ENCODE results near the gene CPVL. TPM values are rescaled to one million over a fixed set of nuclear protein-coding genes. Genes with fewer than 3 reads are reported as not detected.

Gene CPVL
- total RNA-seq, 4 donors from 2014 or later = 3.1 to 17.5 (median 11.5) TPM

- Histone ChIP-seq H3K27me3 (no peaks in the 10 kb centered on the region), H3K4me3 (no peak overlapping the region), H3K9me3 (peaks cover 0 to 10% (median 4%) of the 10 kb centered on the region in 4 donors), H3K27ac (no peak overlapping the region), H3K36me3 (no peaks in the 10 kb centered on the region), H3K4me1 (no peaks in the 10 kb centered on the region)
- TF ChIP-seq POLR2A (IDR thresholded peaks at IDR 0.05) (no peak), CTCF (IDR thresholded peaks at IDR 0.05) (no peak), EP300 (IDR thresholded peaks at IDR 0.05) (no peak)
- no peak for DNase-seq (ENCODE audit: low spot score in 2 of 2)
- 55 to 59% methylated on average over 3 of the region's 3 CpGs for WGBS, 2 donors
Observed at GRCh38 chr7:29063236-29063635, 83.1 kb downstream of the CPVL start.

GRCh38 chr7:29053105-29053872, 93.0 kb downstream of the CPVL start:
- Histone ChIP-seq H3K4me3 (no peak overlapping the region), H3K27ac (no peak overlapping the region), H3K9me3 (peaks cover 0 to 16% (median under 1%) of the 10 kb centered on the region in 4 donors), H3K36me3 (no peaks in the 10 kb centered on the region), H3K4me1 (no peaks in the 10 kb centered on the region), H3K27me3 (no peaks in the 10 kb centered on the region)
- TF ChIP-seq CTCF (IDR thresholded peaks at IDR 0.05) = no peak
- TF ChIP-seq EP300 (IDR thresholded peaks at IDR 0.05) = no peak
- TF ChIP-seq POLR2A (IDR thresholded peaks at IDR 0.05) = no peak
- no peak for DNase-seq (ENCODE audit: low spot score in 2 of 2)

- H3K4me3 ChIP-seq = no peak overlapping the region
- 93 to 95% methylated on average over 2 of the region's 2 CpGs for WGBS, 2 donors
Observed at GRCh38 chr7:29046978-29047377, 99.4 kb downstream of the CPVL start.

GRCh38 chr7:29045258-29046086, 100.9 kb downstream of the CPVL start:
- Histone ChIP-seq H3K27ac (no peak overlapping the region), H3K9me3 (no peaks in the 10 kb centered on the region), H3K36me3 (no peaks in the 10 kb centered on the region), H3K4me1 (peaks cover 0 to 15% (median 0%) of the 10 kb centered on the region in 4 donors), H3K4me3 (no peak overlapping the region), H3K27me3 (no peaks in the 10 kb centered on the region)
- TF ChIP-seq CTCF (IDR thresholded peaks at IDR 0.05) (no peak), POLR2A (IDR thresholded peaks at IDR 0.05) (no peak), EP300 (IDR thresholded peaks at IDR 0.05) (no peak)
- DNase-seq (ENCODE audit: low spot score in 2 of 2) = no peak
- 76 to 79% methylated on average over 4 of the region's 4 CpGs for WGBS, 2 donors

More at GRCh38 chr7:29046978-29047377, 99.4 kb downstream of the CPVL start:
- H3K36me3 ChIP-seq = no peaks in the 10 kb centered on the region
- no peak for DNase-seq (ENCODE audit: low spot score in 2 of 2)
- no peaks in the 10 kb centered on the region for H3K9me3 ChIP-seq
- peaks cover 0 to 10% (median 0%) of the 10 kb centered on the region in 4 donors for H3K4me1 ChIP-seq
- TF ChIP-seq CTCF (IDR thresholded peaks at IDR 0.05) = no peak
- TF ChIP-seq EP300 (IDR thresholded peaks at IDR 0.05) = no peak
- no peak for TF ChIP-seq POLR2A (IDR thresholded peaks at IDR 0.05)
- H3K27ac ChIP-seq = no peak overlapping the region
- no peaks in the 10 kb centered on the region for H3K27me3 ChIP-seq

GRCh38 chr7:29044554-29044953, 101.8 kb downstream of the CPVL start:
- Histone ChIP-seq H3K27ac (no peak overlapping the region), H3K4me1 (peaks cover 0 to 24% (median 0%) of the 10 kb centered on the region in 4 donors), H3K27me3 (no peaks in the 10 kb centered on the region), H3K36me3 (no peaks in the 10 kb centered on the region), H3K4me3 (no peak overlapping the region), H3K9me3 (no peaks in the 10 kb centered on the region)
- WGBS, 2 donors = 84 to 85% methylated on average over 5 of the region's 5 CpGs
- DNase-seq (ENCODE audit: low spot score in 2 of 2) = no peak
- TF ChIP-seq POLR2A (IDR thresholded peaks at IDR 0.05) = no peak
- TF ChIP-seq CTCF (IDR thresholded peaks at IDR 0.05) = no peak
- no peak for TF ChIP-seq EP300 (IDR thresholded peaks at IDR 0.05)

Measured in tibial nerve (tissue), 4 donors.